Measurements from ENCODE around the gene IMPDH1.

- TF ChIP-seq CTCF (IDR thresholded peaks at IDR 0.05) (no peak), POLR2A (IDR thresholded peaks at IDR 0.05) (no peak), POLR2AphosphoS5 (IDR thresholded peaks at IDR 0.05) (no peak)
Observed at GRCh38 chr7:128360359-128360678, 49.5 kb downstream of the IMPDH1 start.

Measured in sigmoid colon (tissue), 4 donors.